ENCODE results near the gene DCLK2.

DCLK2 gene

GRCh38 chr4:150248181-150248580 is 169.9 kb downstream of the DCLK2 start:
- DNase-seq: no peak

GRCh38 chr4:150250293-150250997 is 172.2 kb downstream of the DCLK2 start:
- DNase-seq: no peak

GRCh38 chr4:150250998-150251651 is 172.9 kb downstream of the DCLK2 start:
- no peak for DNase-seq

GRCh38 chr4:150251752-150252190 is 173.5 kb downstream of the DCLK2 start:
- DNase-seq: no peak

- DNase-seq: no peak
These were observed 174.1 kb downstream of the DCLK2 start for GRCh38 chr4:150252306-150252705.

- no peak for DNase-seq
These were observed 174.5 kb downstream of the DCLK2 start for GRCh38 chr4:150252741-150253140.

- no peak for DNase-seq
These were observed 175.2 kb downstream of the DCLK2 start for GRCh38 chr4:150253416-150253815.

- DNase-seq: no peak
These were observed 175.9 kb downstream of the DCLK2 start for GRCh38 chr4:150253965-150254630.

- no peak for DNase-seq
These were observed 177.5 kb downstream of the DCLK2 start for GRCh38 chr4:150255610-150256224.

GRCh38 chr4:150256225-150256620 is 178.0 kb downstream of the DCLK2 start:
- no peak for DNase-seq

GRCh38 chr4:150256841-150257730 is 178.8 kb downstream of the DCLK2 start:
- no peak for DNase-seq

- DNase-seq: no peak
These were observed 180.3 kb downstream of the DCLK2 start for GRCh38 chr4:150258569-150258968.

- no peak for DNase-seq
These were observed 181.8 kb downstream of the DCLK2 start for GRCh38 chr4:150259861-150260567.

GRCh38 chr4:150261571-150261970 is 183.3 kb downstream of the DCLK2 start:
- DNase-seq: no peak

- DNase-seq: no peak
These were observed 184.4 kb downstream of the DCLK2 start for GRCh38 chr4:150262611-150263010.

GRCh38 chr4:150264595-150265161 is 186.4 kb downstream of the DCLK2 start:
- DNase-seq: no peak

GRCh38 chr4:150265806-150266205 is 187.6 kb downstream of the DCLK2 start:
- DNase-seq: no peak

GRCh38 chr4:150268444-150268843 is 190.2 kb downstream of the DCLK2 start:
- no peak for DNase-seq

- DNase-seq: no peak
These were observed 200.0 kb downstream of the DCLK2 start for GRCh38 chr4:150278206-150278605.

- no peak for DNase-seq
These were observed 202.0 kb downstream of the DCLK2 start for GRCh38 chr4:150280081-150280895.

GRCh38 chr4:150280975-150281374 is 202.7 kb downstream of the DCLK2 start:
- DNase-seq: no peak
